ENCODE results near the gene ZNF841. TPM values are rescaled to one million over a fixed set of nuclear protein-coding genes. Genes with fewer than 3 reads are reported as not detected.

The ZNF841 gene
- total and polyA plus RNA-seq, 2 of the 8 experiments (the other 6 are each of a cell fraction or from before 2014, with no cell fraction given), result 4.1 to 17.9 TPM

DNA sequence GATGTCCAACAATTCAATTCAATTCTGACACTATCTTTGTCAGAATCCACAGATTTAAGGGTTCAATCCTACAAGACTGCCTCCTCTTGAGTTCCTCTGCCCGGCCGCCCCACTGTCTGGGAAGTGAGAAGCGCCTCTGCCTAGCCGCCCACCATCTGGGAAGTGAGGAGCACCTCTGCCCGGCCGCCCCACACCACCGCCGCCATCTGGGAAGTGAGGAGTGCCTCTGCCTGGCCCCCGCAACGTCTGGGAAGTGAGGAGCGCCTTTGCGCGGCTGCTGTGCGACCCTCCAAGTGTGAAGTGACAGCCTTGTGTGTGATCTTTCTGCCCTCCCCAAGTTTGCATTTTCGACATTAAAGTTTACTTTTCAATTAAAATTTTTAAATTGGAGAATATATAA lies 73.4 kb downstream of the ZNF841 start (continued):
- TF ChIP-seq, protein P1, sequence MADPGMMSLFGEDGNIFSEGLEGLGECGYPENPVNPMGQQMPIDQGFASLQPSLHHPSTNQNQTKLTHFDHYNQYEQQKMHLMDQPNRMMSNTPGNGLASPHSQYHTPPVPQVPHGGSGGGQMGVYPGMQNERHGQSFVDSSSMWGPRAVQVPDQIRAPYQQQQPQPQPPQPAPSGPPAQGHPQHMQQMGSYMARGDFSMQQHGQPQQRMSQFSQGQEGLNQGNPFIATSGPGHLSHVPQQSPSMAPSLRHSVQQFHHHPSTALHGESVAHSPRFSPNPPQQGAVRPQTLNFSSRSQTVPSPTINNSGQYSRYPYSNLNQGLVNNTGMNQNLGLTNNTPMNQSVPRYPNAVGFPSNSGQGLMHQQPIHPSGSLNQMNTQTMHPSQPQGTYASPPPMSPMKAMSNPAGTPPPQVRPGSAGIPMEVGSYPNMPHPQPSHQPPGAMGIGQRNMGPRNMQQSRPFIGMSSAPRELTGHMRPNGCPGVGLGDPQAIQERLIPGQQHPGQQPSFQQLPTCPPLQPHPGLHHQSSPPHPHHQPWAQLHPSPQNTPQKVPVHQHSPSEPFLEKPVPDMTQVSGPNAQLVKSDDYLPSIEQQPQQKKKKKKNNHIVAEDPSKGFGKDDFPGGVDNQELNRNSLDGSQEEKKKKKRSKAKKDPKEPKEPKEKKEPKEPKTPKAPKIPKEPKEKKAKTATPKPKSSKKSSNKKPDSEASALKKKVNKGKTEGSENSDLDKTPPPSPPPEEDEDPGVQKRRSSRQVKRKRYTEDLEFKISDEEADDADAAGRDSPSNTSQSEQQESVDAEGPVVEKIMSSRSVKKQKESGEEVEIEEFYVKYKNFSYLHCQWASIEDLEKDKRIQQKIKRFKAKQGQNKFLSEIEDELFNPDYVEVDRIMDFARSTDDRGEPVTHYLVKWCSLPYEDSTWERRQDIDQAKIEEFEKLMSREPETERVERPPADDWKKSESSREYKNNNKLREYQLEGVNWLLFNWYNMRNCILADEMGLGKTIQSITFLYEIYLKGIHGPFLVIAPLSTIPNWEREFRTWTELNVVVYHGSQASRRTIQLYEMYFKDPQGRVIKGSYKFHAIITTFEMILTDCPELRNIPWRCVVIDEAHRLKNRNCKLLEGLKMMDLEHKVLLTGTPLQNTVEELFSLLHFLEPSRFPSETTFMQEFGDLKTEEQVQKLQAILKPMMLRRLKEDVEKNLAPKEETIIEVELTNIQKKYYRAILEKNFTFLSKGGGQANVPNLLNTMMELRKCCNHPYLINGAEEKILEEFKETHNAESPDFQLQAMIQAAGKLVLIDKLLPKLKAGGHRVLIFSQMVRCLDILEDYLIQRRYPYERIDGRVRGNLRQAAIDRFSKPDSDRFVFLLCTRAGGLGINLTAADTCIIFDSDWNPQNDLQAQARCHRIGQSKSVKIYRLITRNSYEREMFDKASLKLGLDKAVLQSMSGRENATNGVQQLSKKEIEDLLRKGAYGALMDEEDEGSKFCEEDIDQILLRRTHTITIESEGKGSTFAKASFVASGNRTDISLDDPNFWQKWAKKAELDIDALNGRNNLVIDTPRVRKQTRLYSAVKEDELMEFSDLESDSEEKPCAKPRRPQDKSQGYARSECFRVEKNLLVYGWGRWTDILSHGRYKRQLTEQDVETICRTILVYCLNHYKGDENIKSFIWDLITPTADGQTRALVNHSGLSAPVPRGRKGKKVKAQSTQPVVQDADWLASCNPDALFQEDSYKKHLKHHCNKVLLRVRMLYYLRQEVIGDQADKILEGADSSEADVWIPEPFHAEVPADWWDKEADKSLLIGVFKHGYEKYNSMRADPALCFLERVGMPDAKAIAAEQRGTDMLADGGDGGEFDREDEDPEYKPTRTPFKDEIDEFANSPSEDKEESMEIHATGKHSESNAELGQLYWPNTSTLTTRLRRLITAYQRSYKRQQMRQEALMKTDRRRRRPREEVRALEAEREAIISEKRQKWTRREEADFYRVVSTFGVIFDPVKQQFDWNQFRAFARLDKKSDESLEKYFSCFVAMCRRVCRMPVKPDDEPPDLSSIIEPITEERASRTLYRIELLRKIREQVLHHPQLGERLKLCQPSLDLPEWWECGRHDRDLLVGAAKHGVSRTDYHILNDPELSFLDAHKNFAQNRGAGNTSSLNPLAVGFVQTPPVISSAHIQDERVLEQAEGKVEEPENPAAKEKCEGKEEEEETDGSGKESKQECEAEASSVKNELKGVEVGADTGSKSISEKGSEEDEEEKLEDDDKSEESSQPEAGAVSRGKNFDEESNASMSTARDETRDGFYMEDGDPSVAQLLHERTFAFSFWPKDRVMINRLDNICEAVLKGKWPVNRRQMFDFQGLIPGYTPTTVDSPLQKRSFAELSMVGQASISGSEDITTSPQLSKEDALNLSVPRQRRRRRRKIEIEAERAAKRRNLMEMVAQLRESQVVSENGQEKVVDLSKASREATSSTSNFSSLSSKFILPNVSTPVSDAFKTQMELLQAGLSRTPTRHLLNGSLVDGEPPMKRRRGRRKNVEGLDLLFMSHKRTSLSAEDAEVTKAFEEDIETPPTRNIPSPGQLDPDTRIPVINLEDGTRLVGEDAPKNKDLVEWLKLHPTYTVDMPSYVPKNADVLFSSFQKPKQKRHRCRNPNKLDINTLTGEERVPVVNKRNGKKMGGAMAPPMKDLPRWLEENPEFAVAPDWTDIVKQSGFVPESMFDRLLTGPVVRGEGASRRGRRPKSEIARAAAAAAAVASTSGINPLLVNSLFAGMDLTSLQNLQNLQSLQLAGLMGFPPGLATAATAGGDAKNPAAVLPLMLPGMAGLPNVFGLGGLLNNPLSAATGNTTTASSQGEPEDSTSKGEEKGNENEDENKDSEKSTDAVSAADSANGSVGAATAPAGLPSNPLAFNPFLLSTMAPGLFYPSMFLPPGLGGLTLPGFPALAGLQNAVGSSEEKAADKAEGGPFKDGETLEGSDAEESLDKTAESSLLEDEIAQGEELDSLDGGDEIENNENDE (IDR thresholded peaks at IDR 0.05; ENCODE audit: insufficient replicate concordance, low read length), result no peak
- TF ChIP-seq SIX5 (IDR thresholded peaks at IDR 0.05; ENCODE audit: low read depth, low read length), result no peak
- TF ChIP-seq FOSL1 (IDR thresholded peaks at IDR 0.05; ENCODE audit: insufficient read depth, low read depth, low read length), result no peak
- TF ChIP-seq NANOG (IDR thresholded peaks at IDR 0.05; ENCODE audit: insufficient read depth, low read depth, low read length, poor library complexity, severe bottlenecking), result no peak
- no peak for TF ChIP-seq POLR2AphosphoS5 (IDR thresholded peaks at IDR 0.05; ENCODE audit: low read depth, low read length)
- no peak for TF ChIP-seq TEAD4 (IDR thresholded peaks at IDR 0.05; ENCODE audit: low read depth, low read length)
- no peak for TF ChIP-seq SP1 (IDR thresholded peaks at IDR 0.05; ENCODE audit: low read depth, low read length)
- TF ChIP-seq, protein P2, sequence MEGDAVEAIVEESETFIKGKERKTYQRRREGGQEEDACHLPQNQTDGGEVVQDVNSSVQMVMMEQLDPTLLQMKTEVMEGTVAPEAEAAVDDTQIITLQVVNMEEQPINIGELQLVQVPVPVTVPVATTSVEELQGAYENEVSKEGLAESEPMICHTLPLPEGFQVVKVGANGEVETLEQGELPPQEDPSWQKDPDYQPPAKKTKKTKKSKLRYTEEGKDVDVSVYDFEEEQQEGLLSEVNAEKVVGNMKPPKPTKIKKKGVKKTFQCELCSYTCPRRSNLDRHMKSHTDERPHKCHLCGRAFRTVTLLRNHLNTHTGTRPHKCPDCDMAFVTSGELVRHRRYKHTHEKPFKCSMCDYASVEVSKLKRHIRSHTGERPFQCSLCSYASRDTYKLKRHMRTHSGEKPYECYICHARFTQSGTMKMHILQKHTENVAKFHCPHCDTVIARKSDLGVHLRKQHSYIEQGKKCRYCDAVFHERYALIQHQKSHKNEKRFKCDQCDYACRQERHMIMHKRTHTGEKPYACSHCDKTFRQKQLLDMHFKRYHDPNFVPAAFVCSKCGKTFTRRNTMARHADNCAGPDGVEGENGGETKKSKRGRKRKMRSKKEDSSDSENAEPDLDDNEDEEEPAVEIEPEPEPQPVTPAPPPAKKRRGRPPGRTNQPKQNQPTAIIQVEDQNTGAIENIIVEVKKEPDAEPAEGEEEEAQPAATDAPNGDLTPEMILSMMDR (IDR thresholded peaks at IDR 0.05; ENCODE audit: control extremely low read depth in 1 of 3, insufficient read depth in 1 of 3, low read depth in 1 of 3, low read length in 3 of 3), result no peak
- TF ChIP-seq SRF (IDR thresholded peaks at IDR 0.05; ENCODE audit: low read depth, low read length), result no peak

Measured in H1 (cell line).